ENCODE results near the gene CLGN.

Gene CLGN

GRCh38 chr4:140349816-140350215 lies 77.6 kb downstream of the CLGN start:
- Histone ChIP-seq H3F3A (ENCODE audit: control insufficient read depth, insufficient read depth) (no peaks in the 10 kb centered on the region), H3K9me3 (ENCODE audit: control insufficient read depth, insufficient read depth, low read length) (no peaks in the 10 kb centered on the region), H3K4me1 (ENCODE audit: control insufficient read depth, low read length) (no peaks in the 10 kb centered on the region), H3K27me3 (ENCODE audit: control insufficient read depth, low read length) (peaks cover 16% of the 10 kb centered on the region), H3K36me3 (ENCODE audit: control insufficient read depth, low read length) (no peaks in the 10 kb centered on the region), H3K79me2 (ENCODE audit: control insufficient read depth, low read length) (no peaks in the 10 kb centered on the region), H3K4me2 (ENCODE audit: low read length) (no peak overlapping the region), H3K27ac (ENCODE audit: low read depth, low read length) (no peak overlapping the region), H3K4me3 (ENCODE audit: low read length) (no peak overlapping the region), H4K20me1 (ENCODE audit: control insufficient read depth, insufficient read depth, low read depth, low read length) (no peaks in the 10 kb centered on the region), H3K9me2 (replicated peaks; ENCODE audit: control insufficient read depth, low read length) (no peaks in the 10 kb centered on the region)
- no peak for TF ChIP-seq CTCF (IDR thresholded peaks at IDR 0.05; ENCODE audit: low read depth, low read length, poor library complexity, severe bottlenecking)
- TF ChIP-seq EZH2phosphoT487 (IDR thresholded peaks at IDR 0.05; ENCODE audit: borderline replicate concordance, low read length): no peak

- no peaks in the 10 kb centered on the region for H3F3A ChIP-seq (ENCODE audit: control insufficient read depth, insufficient read depth)
- peaks cover 29% of the 10 kb centered on the region for H3K27me3 ChIP-seq (ENCODE audit: control insufficient read depth, low read length)
- H3K36me3 ChIP-seq (ENCODE audit: control insufficient read depth, low read length): no peaks in the 10 kb centered on the region
- H3K4me1 ChIP-seq (ENCODE audit: control insufficient read depth, low read length): peaks cover 6% of the 10 kb centered on the region
- no peak overlapping the region for H3K27ac ChIP-seq (ENCODE audit: low read depth, low read length)
- H3K79me2 ChIP-seq (ENCODE audit: control insufficient read depth, low read length): no peaks in the 10 kb centered on the region
- H3K4me3 ChIP-seq (ENCODE audit: low read length): no peak overlapping the region
- TF ChIP-seq CTCF (IDR thresholded peaks at IDR 0.05; ENCODE audit: low read depth, low read length, poor library complexity, severe bottlenecking) (no peak), EZH2phosphoT487 (IDR thresholded peaks at IDR 0.05; ENCODE audit: borderline replicate concordance, low read length) (no peak)
- no peaks in the 10 kb centered on the region for H3K9me3 ChIP-seq (ENCODE audit: control insufficient read depth, insufficient read depth, low read length)
- H4K20me1 ChIP-seq (ENCODE audit: control insufficient read depth, insufficient read depth, low read depth, low read length): no peaks in the 10 kb centered on the region
- no peak overlapping the region for H3K4me2 ChIP-seq (ENCODE audit: low read length)
- H3K9me2 ChIP-seq (replicated peaks; ENCODE audit: control insufficient read depth, low read length): no peaks in the 10 kb centered on the region
These were observed 81.3 kb downstream of the CLGN start for GRCh38 chr4:140346136-140346535.

- no peak overlapping the region for H3K27ac ChIP-seq (ENCODE audit: low read depth, low read length)
These were observed 82.8 kb downstream of the CLGN start for GRCh38 chr4:140344621-140345020.

More at GRCh38 chr4:140344621-140345020, 82.8 kb downstream of the CLGN start:
- Histone ChIP-seq H4K20me1 (ENCODE audit: control insufficient read depth, insufficient read depth, low read depth, low read length) (no peaks in the 10 kb centered on the region), H3K36me3 (ENCODE audit: control insufficient read depth, low read length) (no peaks in the 10 kb centered on the region), H3K79me2 (ENCODE audit: control insufficient read depth, low read length) (no peaks in the 10 kb centered on the region), H3K4me1 (ENCODE audit: control insufficient read depth, low read length) (peaks cover 6% of the 10 kb centered on the region), H3K4me3 (ENCODE audit: low read length) (no peak overlapping the region), H3F3A (ENCODE audit: control insufficient read depth, insufficient read depth) (no peaks in the 10 kb centered on the region), H3K4me2 (ENCODE audit: low read length) (no peak overlapping the region), H3K9me3 (ENCODE audit: control insufficient read depth, insufficient read depth, low read length) (no peaks in the 10 kb centered on the region), H3K9me2 (replicated peaks; ENCODE audit: control insufficient read depth, low read length) (no peaks in the 10 kb centered on the region), H3K27me3 (ENCODE audit: control insufficient read depth, low read length) (peaks cover 23% of the 10 kb centered on the region)
- TF ChIP-seq EZH2phosphoT487 (IDR thresholded peaks at IDR 0.05; ENCODE audit: borderline replicate concordance, low read length): no peak
- no peak for TF ChIP-seq CTCF (IDR thresholded peaks at IDR 0.05; ENCODE audit: low read depth, low read length, poor library complexity, severe bottlenecking)

All from DOHH2 (cell line).